Measurements from ENCODE around the gene MYO7A. TPM values are rescaled to one million over a fixed set of nuclear protein-coding genes. Genes with fewer than 3 reads are reported as not detected.

The MYO7A gene
- total RNA-seq, 1 donor = under 0.01 TPM

GRCh38 chr11:77166021-77166420 lies 38.0 kb downstream of the MYO7A start:
- Histone ChIP-seq H2AFZ (ENCODE audit: low read length) (no peak overlapping the region), H3K4me2 (ENCODE audit: insufficient read depth, low read length) (no peak overlapping the region), H3K27ac (ENCODE audit: low read depth, low read length) (no peak overlapping the region), H3K27me3 (ENCODE audit: insufficient read depth, low read length) (peaks cover 27% of the 10 kb centered on the region), H3K36me3 (ENCODE audit: insufficient read depth, low read length) (no peaks in the 10 kb centered on the region), H3K4me3 (ENCODE audit: insufficient read depth, low read length) (no peak overlapping the region), H3K79me2 (ENCODE audit: insufficient read depth, low read length) (no peaks in the 10 kb centered on the region), H4K20me1 (ENCODE audit: insufficient read depth, low read length) (no peaks in the 10 kb centered on the region), H3K9me3 (ENCODE audit: low read depth, low read length) (no peaks in the 10 kb centered on the region), H3K4me1 (ENCODE audit: insufficient read depth, low read length) (no peaks in the 10 kb centered on the region)
- no peak for DNase-seq (ENCODE audit: insufficient read length, low spot score, missing footprints)
- TF ChIP-seq CTCF (IDR thresholded peaks at IDR 0.05; ENCODE audit: extremely low read depth, low read depth, low read length) = no peak

DNA sequence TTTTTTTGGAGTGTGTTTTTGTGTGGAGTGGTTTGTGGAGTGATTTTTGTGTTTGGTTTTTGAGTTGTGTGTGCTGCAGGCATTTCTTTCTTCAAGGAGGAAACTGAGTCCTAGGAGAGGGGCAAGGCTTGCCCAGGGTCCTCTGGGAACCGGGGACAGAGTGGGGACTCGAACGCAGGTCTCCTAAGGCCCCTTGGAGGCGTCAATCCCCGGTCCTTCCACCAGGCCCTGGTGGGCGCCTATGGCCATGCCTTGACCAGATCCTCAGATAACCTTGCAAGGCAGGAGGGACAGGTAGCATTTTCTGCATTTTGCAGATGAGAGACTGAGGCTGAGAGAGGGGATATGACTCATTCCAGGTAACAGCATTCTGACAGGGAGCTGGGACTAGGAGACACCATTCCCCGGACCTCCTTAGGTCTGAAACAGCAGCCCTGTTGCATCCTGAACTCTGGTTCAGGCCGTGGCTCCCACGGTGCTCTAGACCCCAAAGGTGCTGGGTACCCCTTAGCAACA lies 39.1 kb downstream of the MYO7A start:
- Histone ChIP-seq H3K4me3 (ENCODE audit: insufficient read depth, low read length) (no peak overlapping the region), H3K4me1 (ENCODE audit: insufficient read depth, low read length) (no peaks in the 10 kb centered on the region), H3K27me3 (ENCODE audit: insufficient read depth, low read length) (peaks cover 25% of the 10 kb centered on the region), H3K79me2 (ENCODE audit: insufficient read depth, low read length) (no peaks in the 10 kb centered on the region), H2AFZ (ENCODE audit: low read length) (no peak overlapping the region), H4K20me1 (ENCODE audit: insufficient read depth, low read length) (no peaks in the 10 kb centered on the region), H3K4me2 (ENCODE audit: insufficient read depth, low read length) (no peak overlapping the region), H3K9me3 (ENCODE audit: low read depth, low read length) (no peaks in the 10 kb centered on the region), H3K36me3 (ENCODE audit: insufficient read depth, low read length) (no peaks in the 10 kb centered on the region), H3K27ac (ENCODE audit: low read depth, low read length) (no peak overlapping the region)
- no peak for TF ChIP-seq CTCF (IDR thresholded peaks at IDR 0.05; ENCODE audit: extremely low read depth, low read depth, low read length)
- no peak for DNase-seq (ENCODE audit: insufficient read length, low spot score, missing footprints)

DNA sequence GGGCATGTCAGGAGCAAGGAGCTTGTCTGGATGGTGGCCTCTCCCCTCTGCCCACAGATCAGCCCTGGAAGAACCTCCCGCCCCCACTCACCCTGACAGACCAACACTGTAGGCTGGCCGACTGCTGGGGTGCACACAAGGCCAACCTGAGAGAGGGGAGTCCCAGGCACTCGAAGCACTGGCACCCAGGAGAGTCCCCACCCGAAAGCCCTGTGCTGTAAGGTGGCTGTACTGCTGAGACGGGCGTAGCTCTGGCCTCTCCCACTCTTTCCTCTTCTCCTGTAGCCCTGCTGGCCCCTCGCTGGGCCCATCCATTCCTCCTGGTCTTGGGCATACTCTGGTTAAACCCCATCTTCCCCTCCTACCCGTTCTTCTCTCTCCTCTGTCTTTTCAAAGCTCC lies 39.7 kb downstream of the MYO7A start:
- no peak for TF ChIP-seq CTCF (IDR thresholded peaks at IDR 0.05; ENCODE audit: extremely low read depth, low read depth, low read length)
- Histone ChIP-seq H3K27me3 (ENCODE audit: insufficient read depth, low read length) (peaks cover 25% of the 10 kb centered on the region), H3K27ac (ENCODE audit: low read depth, low read length) (no peak overlapping the region), H3K9me3 (ENCODE audit: low read depth, low read length) (no peaks in the 10 kb centered on the region), H4K20me1 (ENCODE audit: insufficient read depth, low read length) (no peaks in the 10 kb centered on the region), H3K4me1 (ENCODE audit: insufficient read depth, low read length) (no peaks in the 10 kb centered on the region), H3K79me2 (ENCODE audit: insufficient read depth, low read length) (no peaks in the 10 kb centered on the region), H2AFZ (ENCODE audit: low read length) (no peak overlapping the region), H3K4me3 (ENCODE audit: insufficient read depth, low read length) (no peak overlapping the region), H3K36me3 (ENCODE audit: insufficient read depth, low read length) (no peaks in the 10 kb centered on the region), H3K4me2 (ENCODE audit: insufficient read depth, low read length) (no peak overlapping the region)
- no peak for DNase-seq (ENCODE audit: insufficient read length, low spot score, missing footprints)

DNA sequence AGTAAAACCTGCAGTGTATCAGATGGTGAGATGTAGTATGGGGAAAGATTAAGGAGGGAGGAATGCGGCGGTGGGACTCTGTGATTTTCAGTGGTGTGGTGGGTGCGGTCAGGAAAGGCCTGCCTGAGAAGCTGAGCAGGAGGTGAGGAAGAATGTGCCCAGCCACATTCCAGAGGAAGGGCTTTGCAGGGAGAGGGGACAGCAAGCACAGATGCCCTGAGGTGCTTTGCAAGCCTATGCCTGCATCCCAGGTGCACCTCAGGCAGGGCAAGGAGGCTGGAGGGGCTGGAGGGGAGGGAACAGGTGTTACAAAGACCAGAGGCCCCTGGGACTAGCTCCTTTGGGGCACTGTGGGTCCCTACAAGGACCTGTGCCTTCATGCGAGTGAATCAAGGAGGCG lies 42.1 kb downstream of the MYO7A start:
- no peak for TF ChIP-seq CTCF (IDR thresholded peaks at IDR 0.05; ENCODE audit: extremely low read depth, low read depth, low read length)
- Histone ChIP-seq H3K9me3 (ENCODE audit: low read depth, low read length) (no peaks in the 10 kb centered on the region), H3K36me3 (ENCODE audit: insufficient read depth, low read length) (no peaks in the 10 kb centered on the region), H3K4me3 (ENCODE audit: insufficient read depth, low read length) (no peak overlapping the region), H3K4me2 (ENCODE audit: insufficient read depth, low read length) (no peak overlapping the region), H3K4me1 (ENCODE audit: insufficient read depth, low read length) (no peaks in the 10 kb centered on the region), H3K27ac (ENCODE audit: low read depth, low read length) (no peak overlapping the region), H2AFZ (ENCODE audit: low read length) (no peak overlapping the region), H3K79me2 (ENCODE audit: insufficient read depth, low read length) (no peaks in the 10 kb centered on the region), H3K27me3 (ENCODE audit: insufficient read depth, low read length) (peaks cover 19% of the 10 kb centered on the region), H4K20me1 (ENCODE audit: insufficient read depth, low read length) (no peaks in the 10 kb centered on the region)
- DNase-seq (ENCODE audit: insufficient read length, low spot score, missing footprints) = no peak
